ENCODE results near the gene RAF1.

RAF1 gene

GRCh38 chr3:12663936-12664908 lies at the start of gene RAF1:
TSS of gene RAF1 (minus strand) at chr3:12664117. CDS start at chr3:12618721, 45,396 bp downstream.
- in situ Hi-C loops (cut with HindIII; ENCODE audit: low sequenced_read_pairs), result no loop called here
- TF ChIP-seq, protein P1, sequence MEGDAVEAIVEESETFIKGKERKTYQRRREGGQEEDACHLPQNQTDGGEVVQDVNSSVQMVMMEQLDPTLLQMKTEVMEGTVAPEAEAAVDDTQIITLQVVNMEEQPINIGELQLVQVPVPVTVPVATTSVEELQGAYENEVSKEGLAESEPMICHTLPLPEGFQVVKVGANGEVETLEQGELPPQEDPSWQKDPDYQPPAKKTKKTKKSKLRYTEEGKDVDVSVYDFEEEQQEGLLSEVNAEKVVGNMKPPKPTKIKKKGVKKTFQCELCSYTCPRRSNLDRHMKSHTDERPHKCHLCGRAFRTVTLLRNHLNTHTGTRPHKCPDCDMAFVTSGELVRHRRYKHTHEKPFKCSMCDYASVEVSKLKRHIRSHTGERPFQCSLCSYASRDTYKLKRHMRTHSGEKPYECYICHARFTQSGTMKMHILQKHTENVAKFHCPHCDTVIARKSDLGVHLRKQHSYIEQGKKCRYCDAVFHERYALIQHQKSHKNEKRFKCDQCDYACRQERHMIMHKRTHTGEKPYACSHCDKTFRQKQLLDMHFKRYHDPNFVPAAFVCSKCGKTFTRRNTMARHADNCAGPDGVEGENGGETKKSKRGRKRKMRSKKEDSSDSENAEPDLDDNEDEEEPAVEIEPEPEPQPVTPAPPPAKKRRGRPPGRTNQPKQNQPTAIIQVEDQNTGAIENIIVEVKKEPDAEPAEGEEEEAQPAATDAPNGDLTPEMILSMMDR (IDR thresholded peaks at IDR 0.05; ENCODE audit: low read depth, low read length, missing control alignments), result no peak
- peak within 1 kb of the TSS; percentile 70 for H3K4me3 ChIP-seq (ENCODE audit: low read depth, low read length)

GRCh38 chr3:12710062-12710461 lies 46.1 kb upstream of the RAF1 start:
- TF ChIP-seq, protein P1 (IDR thresholded peaks at IDR 0.05; ENCODE audit: low read depth, low read length, missing control alignments), result no peak
- no peak overlapping the region for H3K4me3 ChIP-seq (ENCODE audit: low read depth, low read length)
- no peak for DNase-seq (ENCODE audit: low read depth)
- in situ Hi-C loops (cut with HindIII; ENCODE audit: low sequenced_read_pairs), result no loop called here

More at GRCh38 chr3:12663936-12664908, at the start of gene RAF1:
- peak; percentile 96 for DNase-seq (ENCODE audit: low read depth)

- TF ChIP-seq, protein P1 (IDR thresholded peaks at IDR 0.05; ENCODE audit: low read depth, low read length, missing control alignments), result no peak
Observed at GRCh38 chr3:12709334-12709733, 45.4 kb upstream of the RAF1 start.

DNA sequence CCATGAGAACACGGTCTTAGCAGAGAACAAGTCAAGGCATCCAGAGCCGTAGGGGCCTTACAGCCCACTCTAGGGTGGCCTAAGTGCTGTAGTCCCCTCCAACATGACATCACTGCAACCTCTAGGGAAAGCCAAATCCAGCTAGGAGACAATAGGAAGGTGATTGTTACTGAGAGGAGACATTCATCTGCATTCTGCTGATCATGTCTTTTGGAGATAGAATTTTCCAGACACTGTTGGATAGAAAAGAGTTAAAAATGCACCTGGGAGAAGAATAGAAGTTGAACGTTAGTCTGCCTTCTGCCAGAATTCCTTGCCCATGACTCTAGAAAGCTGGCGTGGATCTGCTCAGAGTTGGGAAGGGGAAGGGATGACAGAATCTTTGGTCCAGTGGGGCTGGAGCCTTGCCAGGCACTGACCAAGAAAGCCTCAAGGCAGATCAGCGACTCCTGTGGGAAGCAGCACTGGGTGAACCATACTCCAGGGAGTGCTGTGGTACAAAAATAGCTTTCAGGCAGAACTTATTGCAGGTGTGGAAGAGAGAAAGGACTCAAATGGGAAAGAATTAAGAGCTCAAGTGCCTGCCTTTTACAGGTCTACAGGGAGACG lies 44.8 kb upstream of the RAF1 start:
- in situ Hi-C loops (cut with HindIII; ENCODE audit: low sequenced_read_pairs), result no loop called here
- TF ChIP-seq, protein P1 (IDR thresholded peaks at IDR 0.05; ENCODE audit: low read depth, low read length, missing control alignments), result peak; percentile 54
- no peak overlapping the region for H3K4me3 ChIP-seq (ENCODE audit: low read depth, low read length)
- DNase-seq (ENCODE audit: low read depth), result peak; percentile 88

More at GRCh38 chr3:12709334-12709733, 45.4 kb upstream of the RAF1 start:
- no peak overlapping the region for H3K4me3 ChIP-seq (ENCODE audit: low read depth, low read length)
- in situ Hi-C loops (cut with HindIII; ENCODE audit: low sequenced_read_pairs), result no loop called here
- no peak for DNase-seq (ENCODE audit: low read depth)

DNA sequence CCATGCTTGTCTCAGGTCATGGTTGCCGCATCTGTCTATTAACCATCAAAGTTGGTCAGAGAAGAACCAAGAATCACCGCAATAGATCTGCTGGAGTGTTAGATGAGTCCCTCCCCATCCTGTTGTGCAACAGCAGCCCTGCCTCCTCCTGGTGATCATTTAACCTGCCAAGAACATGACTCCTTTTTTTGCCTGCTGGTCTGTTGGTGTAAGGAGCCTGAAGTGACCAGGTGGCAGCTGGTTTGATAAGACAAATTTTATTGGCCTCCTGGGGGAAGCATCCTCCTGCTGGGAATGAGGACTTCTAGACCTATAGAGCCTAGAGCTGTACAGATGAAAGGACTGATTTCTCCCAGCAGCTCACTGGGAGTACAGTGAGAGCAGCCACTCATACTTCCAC lies 43.5 kb upstream of the RAF1 start:
- in situ Hi-C loops (cut with HindIII; ENCODE audit: low sequenced_read_pairs), result no loop called here
- DNase-seq (ENCODE audit: low read depth), result no peak
- no peak overlapping the region for H3K4me3 ChIP-seq (ENCODE audit: low read depth, low read length)
- TF ChIP-seq, protein P1 (IDR thresholded peaks at IDR 0.05; ENCODE audit: low read depth, low read length, missing control alignments), result no peak

GRCh38 chr3:12706504-12707253 lies 42.8 kb upstream of the RAF1 start:
- DNase-seq (ENCODE audit: low read depth), result peak; percentile 45
- H3K4me3 ChIP-seq (ENCODE audit: low read depth, low read length), result no peak overlapping the region
- TF ChIP-seq, protein P1 (IDR thresholded peaks at IDR 0.05; ENCODE audit: low read depth, low read length, missing control alignments), result peak; percentile 85
- in situ Hi-C loops (cut with HindIII; ENCODE audit: low sequenced_read_pairs), result no loop called here
